Ecto neural progenitor cell (in vitro differentiated cells): ENCODE measurements around the gene ILF3.
A peak's percentile ranks its signal among the peaks of the same experiment; 100 is the strongest.

Experiments used
- DNase-seq: peaks from one replicate; pipeline ENCODE4 v3.0.0-alpha.2; 2018; ENCODE audit warnings: low spot score

The ILF3 gene

DNA sequence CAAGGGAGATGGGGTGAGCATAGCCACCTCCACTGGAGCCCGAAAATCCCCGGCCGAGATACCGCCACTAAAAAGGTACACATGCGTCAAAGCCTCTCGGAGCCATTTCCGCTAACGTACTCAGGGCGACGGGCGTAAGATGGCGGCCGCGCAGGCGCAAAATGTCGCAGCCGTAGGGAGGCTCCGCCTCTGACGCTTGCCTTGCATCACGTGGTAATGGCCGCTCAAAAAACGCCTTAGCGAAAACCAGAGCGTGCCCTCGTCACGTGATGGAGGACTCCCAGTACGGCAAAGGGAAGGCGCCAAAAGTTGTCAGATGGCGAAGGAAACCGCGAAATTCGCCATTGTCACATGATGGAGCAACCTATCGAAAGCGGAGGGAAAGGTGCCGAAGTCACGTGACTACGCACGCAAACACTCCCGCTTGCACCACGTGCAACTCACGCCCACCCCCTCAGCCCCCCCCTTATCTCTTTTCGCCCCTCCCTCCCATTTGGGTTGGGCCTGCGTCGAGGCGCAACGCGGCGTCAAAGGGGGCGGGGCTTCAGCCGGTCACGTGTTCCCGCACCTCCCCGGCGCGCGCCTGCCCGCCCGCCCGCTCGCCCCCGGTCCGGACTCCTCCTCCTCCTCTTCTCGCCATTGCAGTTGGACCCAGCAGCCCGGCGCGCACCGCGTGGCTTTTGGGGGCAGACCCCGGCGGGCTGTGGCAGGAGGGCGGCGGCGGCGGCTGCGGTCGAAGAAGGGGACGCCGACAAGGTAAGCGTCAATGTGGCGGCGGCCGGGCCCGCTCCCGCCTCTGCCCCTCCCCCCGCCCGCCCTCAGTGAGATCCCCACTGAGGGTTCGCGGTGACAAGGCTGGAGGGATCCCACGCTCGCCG lies at the start of gene ILF3:
Gene ILF3 (plus strand): TSS at position 615 of the 878 bp plus-strand sequence. CDS start 16,260 bp downstream, outside the sequence.
- DNase-seq, result peak; percentile 100

- DNase-seq, result no peak
These were observed 49.6 kb upstream of the ILF3 start for GRCh38 chr19:10604460-10604980.

DNA sequence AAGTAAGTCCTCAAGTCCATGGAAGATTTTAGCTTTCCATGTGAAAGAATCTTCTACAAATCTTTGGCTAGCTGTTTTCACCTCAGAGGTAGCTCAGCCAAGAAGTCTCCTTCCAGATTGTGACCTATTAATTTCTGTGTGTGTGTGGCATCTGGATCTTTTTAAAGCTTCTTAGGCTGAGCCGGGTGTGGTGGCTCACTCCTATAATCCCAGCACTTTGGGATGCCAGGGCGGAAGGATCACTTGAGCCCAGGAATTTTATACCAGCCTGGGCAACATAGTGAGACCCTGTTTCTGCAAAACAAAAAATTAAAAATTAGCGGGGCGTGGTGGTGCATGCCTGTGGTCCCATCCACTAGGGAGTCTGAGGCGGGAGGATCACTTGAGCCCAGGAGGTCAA lies 42.2 kb upstream of the ILF3 start:
- DNase-seq, result no peak

DNA sequence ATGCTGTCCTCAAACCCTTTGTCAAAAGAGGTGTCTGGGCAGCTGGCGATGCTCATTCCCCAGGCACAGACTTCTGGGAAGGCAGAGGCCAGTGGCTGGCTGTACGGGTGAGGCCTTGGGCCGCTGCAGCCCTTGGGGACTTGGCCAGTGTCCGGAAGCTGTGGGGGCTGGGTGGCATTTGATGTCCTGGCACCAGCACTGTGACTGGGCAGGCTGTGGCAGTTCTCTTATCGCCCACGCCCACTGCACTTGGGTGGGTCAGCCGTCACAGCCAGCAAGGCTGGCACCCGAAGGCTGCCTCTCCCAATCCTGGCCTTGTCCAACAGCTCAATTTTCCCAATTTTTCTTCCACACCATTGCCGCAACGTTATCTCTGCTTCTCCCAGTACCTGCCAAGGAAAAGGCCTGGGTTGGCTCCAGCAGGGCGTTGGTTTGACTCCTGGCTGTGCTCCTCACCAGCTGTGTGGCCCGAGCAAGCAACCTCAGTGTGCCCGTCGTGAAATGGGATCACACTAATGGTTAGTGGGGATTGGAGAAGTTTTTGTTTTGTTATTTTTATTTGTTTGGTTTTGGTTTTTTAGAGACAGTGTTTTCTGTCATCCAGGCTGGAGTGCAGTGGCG lies 41.5 kb upstream of the ILF3 start:
- DNase-seq, result no peak

DNA sequence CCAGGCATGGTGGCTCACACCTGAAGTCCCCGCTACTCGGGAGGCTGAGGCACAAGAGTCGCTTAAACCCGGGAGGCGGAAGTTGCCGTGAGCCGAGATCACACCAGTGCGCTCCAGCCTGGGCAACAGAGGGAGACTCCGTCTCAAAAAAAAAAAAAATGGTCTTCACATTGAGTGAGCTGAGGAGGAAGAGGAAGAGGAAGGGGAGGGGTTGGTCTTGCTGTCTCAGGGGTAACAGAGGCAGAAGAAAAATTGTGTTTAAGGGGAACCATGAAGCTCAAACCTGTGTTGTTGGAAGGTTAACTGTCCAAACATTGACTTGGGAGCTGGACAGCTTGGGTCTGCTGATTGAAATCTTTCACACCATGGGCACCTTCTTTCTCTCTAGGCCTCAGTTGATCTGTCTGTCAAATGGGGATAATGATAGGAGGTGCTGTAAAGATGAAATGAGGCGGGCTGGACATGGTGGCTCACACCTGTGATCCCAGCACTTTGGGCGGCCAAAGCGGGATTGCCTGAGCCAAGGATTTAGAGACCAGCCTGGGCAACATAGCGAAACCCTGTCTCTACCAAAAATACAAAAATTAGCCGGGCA lies 38.6 kb upstream of the ILF3 start:
- no peak for DNase-seq

DNA sequence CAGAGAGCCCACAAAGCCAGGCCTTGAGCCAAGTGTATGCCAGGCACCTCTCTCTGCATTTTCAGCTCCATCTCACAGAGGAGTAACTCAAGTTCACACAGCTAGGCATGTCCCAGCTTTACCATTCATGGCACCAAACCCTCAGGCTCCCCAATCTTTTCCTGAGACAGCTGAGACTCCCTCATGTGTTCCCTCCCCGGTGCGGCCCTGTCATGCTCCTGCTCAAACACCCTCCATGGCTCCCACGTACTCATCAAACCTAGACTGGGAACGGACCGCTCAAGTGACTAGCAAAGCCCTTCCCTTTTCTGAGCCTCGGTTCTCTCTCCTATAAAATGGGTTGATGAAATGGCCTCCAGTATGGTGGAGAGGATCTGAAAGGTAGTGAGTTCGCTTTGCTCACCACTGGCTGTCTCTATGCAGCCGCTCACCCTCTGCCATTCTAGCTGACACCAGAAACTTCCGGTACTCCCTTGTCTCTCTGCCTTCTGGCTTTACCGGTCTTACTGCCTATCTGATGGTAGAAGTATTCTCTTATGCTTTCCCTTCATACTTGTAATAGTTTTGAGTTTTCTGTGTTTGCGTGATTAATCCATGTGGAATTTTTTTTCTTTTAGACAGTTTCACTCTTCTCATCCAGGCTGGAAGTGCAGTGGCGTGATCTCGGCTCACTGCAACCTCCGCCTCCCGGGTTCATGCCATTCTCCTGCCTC lies 36.6 kb upstream of the ILF3 start:
- no peak for DNase-seq

GRCh38 chr19:10618846-10619245 lies 35.3 kb upstream of the ILF3 start:
- no peak for DNase-seq

DNA sequence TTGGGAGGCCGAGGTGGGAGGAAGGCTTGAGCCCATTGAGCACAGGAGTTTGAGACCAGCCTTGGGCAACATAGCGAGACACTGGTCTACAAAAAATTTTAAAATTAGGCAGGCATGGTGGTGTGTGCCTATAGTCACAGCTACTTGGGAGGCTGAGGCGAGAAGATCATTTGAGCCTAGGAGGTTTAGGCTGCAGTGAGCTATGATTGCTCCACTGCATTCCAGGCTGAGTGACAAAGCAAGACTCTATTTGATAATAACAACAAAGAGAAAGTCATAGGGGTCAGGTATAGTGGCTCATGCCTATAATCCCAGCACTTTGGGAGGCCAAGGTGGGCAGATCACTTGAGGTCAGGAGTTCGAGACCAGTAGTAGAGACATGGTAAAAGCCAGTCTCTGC lies 33.4 kb upstream of the ILF3 start:
- DNase-seq, result no peak

GRCh38 chr19:10621966-10622365 lies 32.2 kb upstream of the ILF3 start:
- DNase-seq, result no peak

GRCh38 chr19:10624585-10624984 lies 29.6 kb upstream of the ILF3 start:
- DNase-seq, result no peak

DNA sequence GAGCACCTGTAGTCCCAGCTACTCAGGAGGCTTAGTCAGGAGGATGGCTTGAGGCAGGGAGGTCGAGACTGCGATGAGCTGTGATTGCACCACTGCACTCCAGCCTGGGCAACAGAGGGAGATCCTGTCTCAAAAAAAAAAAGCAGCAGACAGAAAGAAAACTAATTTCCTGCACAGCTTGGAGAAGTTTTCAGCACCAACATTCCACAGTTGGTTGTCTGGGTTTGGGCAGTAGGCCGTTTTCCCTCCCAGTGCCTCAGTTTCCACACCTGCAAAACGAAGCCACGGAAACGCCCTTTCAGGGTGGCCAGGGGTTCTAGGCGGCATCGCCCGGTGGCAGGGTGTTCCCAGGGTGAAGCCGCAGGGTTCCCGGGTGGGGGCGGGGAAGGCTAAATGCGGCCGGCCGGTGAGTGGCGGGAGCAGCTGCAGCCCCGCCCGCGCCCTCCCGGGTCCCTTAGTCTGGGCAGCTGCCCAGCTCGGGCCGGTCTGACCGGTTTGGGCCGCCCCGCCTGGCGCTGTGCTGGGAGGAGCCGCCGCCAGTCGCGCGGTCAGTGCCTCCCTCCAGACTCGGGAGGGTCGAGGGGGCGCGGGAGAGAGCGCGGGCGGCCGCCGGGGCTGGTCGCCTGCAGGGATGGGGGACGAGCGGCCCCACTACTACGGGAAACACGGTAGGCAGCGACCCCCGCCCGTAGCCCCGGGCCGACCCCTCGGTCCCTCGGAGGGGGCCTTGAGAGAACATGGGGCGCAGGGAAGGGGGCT lies 29.0 kb upstream of the ILF3 start, which contains the start of gene SLC44A2:
Gene SLC44A2 (plus strand): TSS at position 551 of the 759 bp plus-strand sequence. CDS start 81 bp downstream, at position 632.
- DNase-seq, result peak; percentile 89

- no peak for DNase-seq
These were observed 28.4 kb upstream of the ILF3 start for GRCh38 chr19:10625762-10626138.

GRCh38 chr19:10631874-10632273 lies 22.3 kb upstream of the ILF3 start:
- DNase-seq, result no peak

- no peak for DNase-seq
These were observed 19.7 kb upstream of the ILF3 start for GRCh38 chr19:10634430-10634829.

- DNase-seq, result no peak
These were observed 19.2 kb upstream of the ILF3 start for GRCh38 chr19:10634963-10635362.

GRCh38 chr19:10636304-10636972 lies 17.7 kb upstream of the ILF3 start:
- no peak for DNase-seq

GRCh38 chr19:10637894-10638293 lies 16.3 kb upstream of the ILF3 start:
- no peak for DNase-seq

DNA sequence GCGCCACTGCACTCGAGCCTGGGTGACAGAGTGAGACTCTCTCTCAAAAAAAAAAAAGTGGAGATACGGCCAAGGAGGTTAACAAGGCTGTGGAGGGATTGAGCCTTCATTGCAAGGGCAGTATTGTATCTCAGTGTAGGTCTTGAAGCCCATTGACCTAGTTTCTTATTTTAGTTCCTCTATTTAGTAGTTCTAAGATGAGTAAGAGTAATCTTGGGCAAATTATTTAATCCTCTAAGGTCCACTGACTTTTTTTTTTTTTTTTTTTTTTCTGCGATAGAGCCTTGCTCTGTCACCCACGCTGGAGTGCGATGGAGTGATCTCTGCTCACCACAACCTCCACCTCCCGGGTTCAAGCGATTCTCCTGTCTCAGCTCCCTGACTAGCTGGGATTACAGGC lies 14.3 kb upstream of the ILF3 start:
- DNase-seq, result no peak

- DNase-seq, result no peak
These were observed 13.8 kb upstream of the ILF3 start for GRCh38 chr19:10640361-10640760.

- no peak for DNase-seq
These were observed 12.9 kb upstream of the ILF3 start for GRCh38 chr19:10641248-10641647.
